NT2/D1 (cell line): ENCODE measurements around the gene PTBP3.

ENCODE experiments used
- SUZ12 ChIP-seq: IDR thresholded peaks from 2 replicates; pipeline ENCODE4 v1.6.1; 2011; ENCODE audit not compliant: insufficient read length, insufficient read depth; ENCODE audit errors: extremely low read depth
- YY1 ChIP-seq: IDR thresholded peaks from 2 replicates; pipeline ENCODE4 v1.6.1; 2011; ENCODE audit not compliant: insufficient read length, insufficient read depth
- ZNF274 ChIP-seq: IDR thresholded peaks from 2 replicates; pipeline ENCODE4 v1.6.1; 2011; ENCODE audit warnings: mild to moderate bottlenecking, low read depth, low read length

DNA sequence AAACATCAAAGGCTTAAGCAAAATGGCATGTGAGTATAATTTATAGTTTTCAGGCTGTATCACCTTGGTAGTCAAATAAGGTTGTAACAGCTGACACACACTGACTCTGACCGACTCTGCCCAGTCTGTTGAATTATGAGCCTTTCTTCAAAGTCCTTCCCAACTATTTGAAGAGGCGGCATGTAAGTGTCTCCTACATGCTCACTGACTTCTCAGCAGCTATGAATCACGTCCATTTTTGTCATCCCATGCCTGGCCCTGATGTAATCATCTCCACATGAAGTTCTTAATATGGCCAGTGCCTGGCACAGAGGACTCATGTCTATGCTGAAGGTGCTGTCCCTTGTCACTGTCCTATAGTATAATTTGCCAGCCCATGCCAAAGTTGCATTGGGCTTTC is 5.1 kb upstream of the PTBP3 start:
- TF ChIP-seq SUZ12 (no peak), YY1 (no peak), ZNF274 (no peak)
